ENCODE measurements around the gene RNF126.
"Not testable (repeated sequence)": the region's sequence is repeated elsewhere in the genome, so short reads cannot be mapped to it uniquely, and the experiment has no call there.

Gene RNF126

DNA sequence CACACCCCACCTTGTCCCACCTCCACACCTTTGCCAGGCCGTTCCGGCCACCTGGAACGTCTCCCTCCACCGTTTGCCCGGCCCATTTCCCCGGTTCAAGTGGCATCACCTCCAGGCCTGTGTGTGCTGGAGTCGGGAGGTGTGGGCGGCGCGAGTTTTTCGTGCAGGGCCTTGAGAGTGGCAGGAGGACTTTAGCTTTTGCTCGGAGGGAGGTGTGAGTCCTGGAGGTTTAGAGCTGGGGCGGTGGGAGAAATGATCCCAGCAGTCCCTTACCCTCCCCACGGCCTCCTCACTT, 41.4 kb upstream of the RNF126 start:
- H3K27ac ChIP-seq = no peak overlapping the region
- TF ChIP-seq, protein P1, sequence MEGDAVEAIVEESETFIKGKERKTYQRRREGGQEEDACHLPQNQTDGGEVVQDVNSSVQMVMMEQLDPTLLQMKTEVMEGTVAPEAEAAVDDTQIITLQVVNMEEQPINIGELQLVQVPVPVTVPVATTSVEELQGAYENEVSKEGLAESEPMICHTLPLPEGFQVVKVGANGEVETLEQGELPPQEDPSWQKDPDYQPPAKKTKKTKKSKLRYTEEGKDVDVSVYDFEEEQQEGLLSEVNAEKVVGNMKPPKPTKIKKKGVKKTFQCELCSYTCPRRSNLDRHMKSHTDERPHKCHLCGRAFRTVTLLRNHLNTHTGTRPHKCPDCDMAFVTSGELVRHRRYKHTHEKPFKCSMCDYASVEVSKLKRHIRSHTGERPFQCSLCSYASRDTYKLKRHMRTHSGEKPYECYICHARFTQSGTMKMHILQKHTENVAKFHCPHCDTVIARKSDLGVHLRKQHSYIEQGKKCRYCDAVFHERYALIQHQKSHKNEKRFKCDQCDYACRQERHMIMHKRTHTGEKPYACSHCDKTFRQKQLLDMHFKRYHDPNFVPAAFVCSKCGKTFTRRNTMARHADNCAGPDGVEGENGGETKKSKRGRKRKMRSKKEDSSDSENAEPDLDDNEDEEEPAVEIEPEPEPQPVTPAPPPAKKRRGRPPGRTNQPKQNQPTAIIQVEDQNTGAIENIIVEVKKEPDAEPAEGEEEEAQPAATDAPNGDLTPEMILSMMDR (conservative IDR thresholded peaks at IDR 0.05) = no peak

DNA sequence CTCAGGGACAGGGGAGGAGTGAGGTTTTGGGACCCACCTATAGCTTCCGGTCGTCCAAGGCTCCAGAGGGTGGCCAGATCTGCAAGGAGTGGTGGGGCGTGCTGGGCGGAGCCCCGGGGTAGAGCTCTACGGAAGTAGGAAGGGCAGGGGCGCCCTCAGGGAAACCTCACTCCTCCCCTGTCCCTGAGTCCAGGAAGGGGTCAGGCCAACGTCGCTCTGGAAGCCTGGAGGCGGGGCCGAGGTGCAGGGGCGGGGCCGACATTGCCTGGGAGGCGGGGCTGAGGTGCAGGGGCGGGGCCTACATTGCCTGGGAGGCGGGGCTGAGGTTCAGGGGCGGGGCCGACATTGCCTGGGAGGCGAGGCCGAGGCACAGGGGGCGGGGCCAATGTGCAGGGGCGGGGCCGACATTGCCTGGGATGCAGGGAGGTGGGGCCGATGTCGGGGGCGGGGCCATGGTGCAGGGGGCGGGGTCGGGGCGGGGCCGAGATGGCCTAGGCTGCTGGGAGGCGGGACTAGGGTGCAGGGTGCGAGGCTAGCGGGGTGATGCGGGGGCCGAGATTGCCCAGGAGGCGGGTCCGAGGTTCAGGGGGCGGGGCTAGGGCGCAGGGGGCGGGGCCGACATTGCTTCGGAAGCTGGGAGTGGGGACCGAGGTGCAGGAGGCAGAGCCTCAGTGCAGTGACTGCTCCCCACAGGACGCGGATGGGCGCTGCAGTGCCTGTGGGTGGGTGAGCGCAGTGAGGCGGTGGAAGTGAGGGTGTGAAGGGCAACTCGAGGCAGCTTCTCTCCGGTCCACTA, 40.8 kb upstream of the RNF126 start:
- H3K27ac ChIP-seq = no peak overlapping the region
- TF ChIP-seq, protein P1 (conservative IDR thresholded peaks at IDR 0.05) = no peak

- TF ChIP-seq, protein P1 (conservative IDR thresholded peaks at IDR 0.05) = no peak
- H3K27ac ChIP-seq = no peak overlapping the region
These were observed 40.3 kb upstream of the RNF126 start for GRCh38 chr19:703329-703650.

DNA sequence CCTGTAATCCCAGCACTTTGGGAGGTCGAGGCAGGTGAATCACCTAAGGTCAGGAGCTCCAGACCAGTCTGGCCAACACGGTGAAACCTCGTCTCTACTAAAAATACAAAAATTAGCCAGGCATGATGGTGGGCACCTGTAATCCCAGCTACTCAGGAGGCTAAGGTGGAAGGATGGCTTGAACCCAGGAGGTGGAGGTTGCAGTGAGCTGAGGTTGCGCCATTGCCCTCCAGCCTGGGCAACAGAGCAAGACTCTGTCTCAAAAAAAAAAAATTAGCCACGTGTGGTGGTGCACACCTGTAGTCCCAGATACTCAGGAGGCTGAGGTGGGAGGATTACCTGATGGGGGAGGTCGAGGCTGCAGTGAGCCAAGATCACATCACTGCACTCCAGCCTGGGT, 39.8 kb upstream of the RNF126 start:
- not testable (repeated sequence) for H3K27ac ChIP-seq

- H3K27ac ChIP-seq = not testable (repeated sequence)
These were observed 36.9 kb upstream of the RNF126 start for GRCh38 chr19:699885-700284.

DNA sequence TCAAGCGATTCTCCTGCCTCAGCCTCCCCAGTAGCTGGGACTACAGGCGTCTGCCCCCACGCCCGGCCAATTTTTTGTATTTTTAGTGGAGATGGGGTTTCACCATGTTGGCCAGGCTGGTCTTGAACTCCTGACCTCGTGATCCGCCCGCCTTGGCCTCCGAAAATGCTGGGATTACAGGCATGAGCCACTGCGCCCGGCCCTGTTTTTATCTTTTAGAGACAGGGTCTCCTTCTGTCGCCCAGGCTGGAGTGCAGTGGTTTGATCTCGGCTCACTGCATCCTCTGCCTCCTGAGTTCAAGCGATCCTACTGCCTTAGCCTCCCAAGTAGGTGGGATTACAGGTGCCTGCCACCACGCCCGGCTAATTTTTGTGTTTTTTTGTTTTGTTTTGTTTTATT, 35.5 kb upstream of the RNF126 start:
- H3K27ac ChIP-seq = not testable (repeated sequence)

GRCh38 chr19:695352-695949, 32.4 kb upstream of the RNF126 start, which contains the start of gene PRSS57:
TSS of gene PRSS57 (minus strand) at chr19:695452. CDS start at chr19:695430, 22 bp downstream.
- no peak within 1 kb of the TSS for H3K27ac ChIP-seq
- TF ChIP-seq, protein P1 (conservative IDR thresholded peaks at IDR 0.05) = no peak

DNA sequence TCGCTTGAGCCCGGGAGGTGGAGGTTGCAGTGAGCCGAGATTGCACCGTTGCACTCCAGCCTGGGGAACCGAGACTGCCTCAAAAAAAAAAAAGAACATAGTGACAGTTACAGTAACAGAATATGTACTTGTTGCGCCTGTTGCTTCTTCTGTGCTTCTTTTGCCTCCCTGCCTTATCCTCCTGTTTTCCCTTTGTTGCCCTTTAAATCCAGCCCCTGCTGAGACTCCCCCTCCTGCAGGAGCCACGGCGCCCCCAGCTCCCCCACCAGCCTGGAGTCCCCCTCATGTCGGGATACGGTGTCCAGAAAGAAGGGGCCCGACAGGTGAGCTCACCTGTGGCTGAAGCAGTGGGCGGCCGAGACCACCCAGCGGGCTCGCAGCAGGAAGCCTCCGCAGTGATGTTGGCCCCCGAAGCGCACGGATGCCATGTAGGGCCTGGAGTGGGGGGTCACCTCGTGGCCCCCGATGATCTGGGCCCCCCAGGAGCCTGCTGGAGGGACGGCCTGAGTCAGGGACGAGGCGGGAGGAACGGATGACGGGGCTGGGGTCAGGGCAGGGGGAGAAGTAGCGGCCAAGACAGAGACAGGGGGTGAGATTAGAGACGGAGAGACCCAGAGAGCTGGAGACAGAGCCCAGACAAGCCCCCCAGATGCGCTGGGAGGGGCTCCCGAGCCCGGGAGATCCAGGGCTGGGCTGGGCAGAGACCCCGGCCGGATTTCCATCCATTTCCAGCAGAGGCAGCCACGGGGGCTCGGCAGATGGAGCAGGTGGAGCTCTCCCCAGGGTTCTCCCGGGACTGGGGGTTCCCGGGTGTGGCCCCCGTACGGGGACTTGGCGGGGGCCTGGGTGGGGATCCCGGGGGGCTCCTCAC, 31.7 kb upstream of the RNF126 start:
- no peak overlapping the region for H3K27ac ChIP-seq
- TF ChIP-seq, protein P1 (conservative IDR thresholded peaks at IDR 0.05) = no peak

DNA sequence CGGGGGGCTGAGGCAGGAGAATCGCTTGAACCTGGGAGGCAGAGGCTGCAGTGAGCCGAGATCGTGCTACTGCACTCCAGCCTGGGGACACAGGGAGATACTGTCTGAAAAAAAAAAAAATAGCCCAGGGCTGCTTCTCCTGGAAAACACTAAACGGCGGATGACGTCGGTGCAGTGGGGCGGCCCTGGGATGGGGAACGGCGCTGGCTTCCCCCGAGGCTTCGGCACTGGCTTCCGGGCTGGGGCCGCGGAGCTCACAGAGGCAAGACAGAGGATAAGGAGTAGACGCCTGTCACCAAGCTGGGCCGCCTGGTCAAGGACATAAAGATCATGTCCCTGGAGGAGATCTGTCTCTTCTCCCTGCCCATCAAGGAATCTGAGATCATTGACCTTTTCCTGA, 27.2 kb upstream of the RNF126 start:
- TF ChIP-seq, protein P1 (conservative IDR thresholded peaks at IDR 0.05) = no peak
- no peak overlapping the region for H3K27ac ChIP-seq

Measured in VCaP (cell line).